Measurements from ENCODE around the gene MYO9A. TPM values are rescaled to one million over a fixed set of nuclear protein-coding genes. Genes with fewer than 3 reads are reported as not detected.

MYO9A gene
- total and polyA plus RNA-seq, 3 experiments from 2014 or later: 20.3 to 22.2 (median 22.0) TPM

Other genes with a start within 250 kb of the MYO9A start
- gene SENP8, start 253 bp upstream of the MYO9A start, total RNA-seq: 1 to 10 TPM; 2.7 to 3.0 TPM
- gene SENP8, start 253 bp upstream of the MYO9A start, polyA plus RNA-seq: 0.83 TPM
- gene GRAMD2A, start 79.6 kb upstream of the MYO9A start, total RNA-seq: not detected
- not detected for gene GRAMD2A, start 79.6 kb upstream of the MYO9A start, polyA plus RNA-seq
- 1,000 to 10,000 TPM; 2,146 to 2,187 TPM for gene PKM, start 113.0 kb upstream of the MYO9A start, total RNA-seq
- gene PKM, start 113.0 kb upstream of the MYO9A start, polyA plus RNA-seq: 337 TPM
- 10 to 100 TPM; 59.4 to 63.9 TPM for gene PARP6, start 154.4 kb upstream of the MYO9A start, total RNA-seq
- gene PARP6, start 154.4 kb upstream of the MYO9A start, polyA plus RNA-seq: 30.0 TPM
- under 1 TPM; 0.53 to 0.68 TPM for gene CELF6, start 202.0 kb upstream of the MYO9A start, total RNA-seq
- gene CELF6, start 202.0 kb upstream of the MYO9A start, polyA plus RNA-seq: not detected